ENCODE results near the gene CNOT1. TPM values are rescaled to one million over a fixed set of nuclear protein-coding genes. Genes with fewer than 3 reads are reported as not detected.
A peak's percentile ranks its signal among the peaks of the same experiment; 100 is the strongest.

Gene CNOT1
- total RNA-seq, 1 donor from 2014 or later, result 96.4 TPM

GRCh38 chr16:58488531-58488930 lies 141.1 kb downstream of the CNOT1 start:
- DNase-seq (ENCODE audit: low read depth in 2 of 2), result no peak

GRCh38 chr16:58487566-58488351 lies 141.9 kb downstream of the CNOT1 start:
- DNase-seq (ENCODE audit: low read depth in 2 of 2), result peak; percentile 79 to 87

GRCh38 chr16:58485184-58485887 lies 144.3 kb downstream of the CNOT1 start:
- DNase-seq (ENCODE audit: low read depth in 2 of 2), result no peak

DNA sequence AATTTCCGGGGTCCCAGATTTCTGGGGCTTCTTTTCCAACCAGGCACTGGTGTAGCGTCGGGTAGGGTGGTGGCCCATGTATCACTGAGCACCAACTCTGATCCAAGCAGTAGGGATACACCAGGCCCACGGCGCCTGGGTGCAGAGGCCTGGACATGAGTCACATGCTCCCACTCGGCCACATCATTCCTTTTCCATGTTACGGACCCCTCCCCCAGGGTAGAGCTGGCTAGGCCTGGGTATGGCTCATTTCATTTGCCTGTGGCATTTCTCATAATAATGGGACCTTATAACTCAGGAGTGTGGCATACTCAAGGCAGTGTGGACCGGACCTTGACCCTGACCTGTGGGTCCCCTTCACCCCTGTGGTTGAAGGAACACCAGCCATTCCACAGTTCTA lies 147.7 kb downstream of the CNOT1 start:
- no peak for DNase-seq (ENCODE audit: low read depth in 2 of 2)

GRCh38 chr16:58481226-58481869 lies 148.3 kb downstream of the CNOT1 start:
- DNase-seq (ENCODE audit: low read depth in 2 of 2), result no peak

DNA sequence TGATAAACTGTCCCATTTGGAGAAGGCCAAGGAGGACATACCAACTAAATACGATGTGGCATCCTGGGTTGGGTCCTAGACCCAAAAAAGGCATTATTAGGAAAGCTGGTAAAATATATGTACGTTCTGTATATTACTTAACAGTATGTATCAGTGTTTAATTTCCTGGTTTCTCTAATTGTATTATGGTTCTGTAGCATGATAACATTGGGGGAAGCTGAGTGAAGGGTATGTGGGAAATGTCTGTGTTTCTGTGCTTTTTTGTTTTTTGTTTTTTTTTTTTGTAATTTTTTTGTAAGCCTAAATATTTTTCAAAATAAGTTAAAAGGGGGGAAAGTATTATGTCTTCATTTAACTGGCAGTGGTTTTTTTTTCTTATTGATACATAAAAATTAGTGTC lies 151.2 kb downstream of the CNOT1 start:
- DNase-seq (ENCODE audit: low read depth in 2 of 2), result no peak

- DNase-seq (ENCODE audit: low read depth in 2 of 2), result peak in 1 of 2 donors; percentile 69
These were observed 152.8 kb downstream of the CNOT1 start for GRCh38 chr16:58476791-58477190.

- peak in 1 of 2 donors; percentile 68 for DNase-seq (ENCODE audit: low read depth in 2 of 2)
These were observed 154.5 kb downstream of the CNOT1 start for GRCh38 chr16:58475091-58475619.

DNA sequence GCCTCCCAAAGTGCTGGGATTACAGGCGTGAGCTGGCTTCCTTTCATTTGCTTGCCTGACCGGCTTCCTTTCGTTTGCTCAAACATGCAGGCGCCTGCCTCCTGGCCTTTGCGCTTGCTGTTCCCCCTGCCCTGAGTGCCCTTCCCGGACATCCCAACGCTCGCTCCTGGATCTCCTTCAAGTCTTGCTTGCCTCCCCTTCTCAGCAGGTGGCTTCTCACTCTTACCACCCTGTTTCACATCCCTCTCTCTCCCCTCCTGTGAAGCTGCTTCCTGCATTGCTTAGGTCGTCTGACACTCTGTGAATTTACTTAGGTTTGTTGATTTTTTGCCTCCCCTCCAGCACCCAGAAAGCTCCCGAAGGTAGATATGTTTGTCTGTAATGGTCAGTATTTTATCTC lies 155.3 kb downstream of the CNOT1 start:
- no peak for DNase-seq (ENCODE audit: low read depth in 2 of 2)

DNA sequence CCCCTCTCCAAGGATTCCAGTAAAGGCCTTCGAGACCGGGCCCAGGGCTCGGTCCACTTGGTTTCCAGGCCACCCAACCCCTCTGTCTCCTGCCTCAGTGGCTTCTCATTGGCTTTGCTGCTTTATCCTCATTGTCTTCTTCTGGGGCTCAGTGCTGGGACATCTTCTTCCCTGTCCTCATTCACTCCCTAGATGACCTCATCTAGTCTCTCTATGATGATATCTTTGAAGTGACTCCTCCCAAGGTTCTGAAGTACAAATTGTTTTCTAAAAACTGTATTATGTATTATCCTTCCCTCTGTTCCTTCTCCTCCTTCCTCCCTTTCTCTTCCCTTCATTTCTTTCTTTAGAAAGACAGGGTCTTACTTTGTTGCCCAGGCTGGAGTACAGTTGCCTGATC lies 156.8 kb downstream of the CNOT1 start:
- no peak for DNase-seq (ENCODE audit: low read depth in 2 of 2)

DNA sequence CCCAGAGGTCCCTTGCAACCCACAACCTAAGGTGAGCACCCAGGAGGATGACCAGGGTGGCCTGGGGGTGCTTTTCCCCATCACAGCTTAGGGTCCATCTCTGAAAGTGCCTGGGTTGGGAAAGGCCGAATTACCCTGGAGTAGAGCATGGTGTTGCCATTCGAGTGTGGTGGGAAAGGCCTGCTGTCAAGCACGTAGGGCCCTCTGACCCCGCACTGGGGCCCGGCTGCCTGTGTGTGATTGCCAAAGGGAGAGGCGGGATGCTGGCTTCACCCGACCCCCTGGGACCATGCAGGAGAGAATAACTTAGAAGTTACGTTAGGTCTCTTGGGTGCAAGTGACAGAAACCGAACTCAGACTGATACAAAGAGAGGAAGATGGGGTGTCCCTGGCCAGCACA lies 157.4 kb downstream of the CNOT1 start:
- DNase-seq (ENCODE audit: low read depth in 2 of 2), result no peak

DNA sequence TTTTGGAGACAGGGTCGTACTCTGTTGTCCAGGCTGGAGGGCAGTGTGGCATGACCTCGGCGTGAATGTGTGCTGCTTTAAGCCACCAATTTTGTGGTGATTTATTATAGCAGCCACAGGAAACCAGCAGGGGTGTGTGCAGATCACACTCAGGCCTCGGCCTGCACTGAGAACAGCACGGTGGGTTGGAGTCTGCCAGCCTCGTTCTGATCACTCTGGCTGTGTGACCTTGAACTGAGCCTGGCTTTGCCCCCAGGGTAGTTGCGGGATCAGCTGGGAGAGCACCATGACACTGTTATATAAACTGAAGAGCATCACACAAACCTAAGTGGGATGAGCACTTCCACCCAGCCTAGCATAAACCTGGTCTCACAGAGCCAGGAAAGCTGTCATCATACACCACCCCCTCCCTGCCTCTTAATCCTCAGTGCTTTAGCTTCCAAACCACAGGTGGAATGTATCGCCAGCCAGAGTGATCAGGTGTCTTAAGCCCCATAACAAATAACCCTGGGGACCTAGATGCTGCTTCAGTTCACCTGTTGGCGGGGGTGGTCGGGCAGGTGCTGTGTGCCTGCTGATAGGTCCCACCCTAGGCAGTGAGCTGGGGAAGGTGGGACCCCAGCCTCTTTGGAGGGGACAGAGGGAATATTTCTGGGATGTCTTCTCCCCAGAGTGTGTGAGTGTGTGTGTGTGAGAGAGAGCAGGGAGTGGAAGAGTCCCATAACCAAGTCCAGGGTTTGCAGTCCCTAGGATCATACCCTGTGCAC lies 158.2 kb downstream of the CNOT1 start:
- DNase-seq (ENCODE audit: low read depth in 2 of 2), result no peak

Other genes with a start within 250 kb of the CNOT1 start
- gene GINS3, start 237.4 kb downstream of the CNOT1 start, total RNA-seq, result 5.2 and 6.3 TPM in 2 replicates
- gene NDRG4, start 129.7 kb downstream of the CNOT1 start, total RNA-seq, result 88.5 and 229 TPM in 2 replicates
- gene SETD6, start 114.3 kb downstream of the CNOT1 start, total RNA-seq, result 4.8 and 10.5 TPM in 2 replicates
- gene SLC38A7, start 54.9 kb upstream of the CNOT1 start, total RNA-seq, result 20.3 and 27.4 TPM in 2 replicates
- gene GOT2, start 104.5 kb upstream of the CNOT1 start, total RNA-seq, result 30.8 and 34.2 TPM in 2 replicates